GM21423 (cell line): ENCODE measurements around the gene SLC25A43.

ENCODE experiments used
- ATAC-seq: cut with Tn5 transposase; IDR thresholded peaks from one replicate; pipeline ENCODE4 v1.9.1; 2021; ENCODE audit warnings: mild to moderate bottlenecking, moderate library complexity; ENCODE audit not compliant: unreplicated experiment

The SLC25A43 gene

GRCh38 chrX:119495734-119496726, 96.9 kb downstream of the SLC25A43 start:
- no peak for ATAC-seq

- no peak for ATAC-seq
These were observed 98.0 kb downstream of the SLC25A43 start for GRCh38 chrX:119497185-119497584.

- ATAC-seq: no peak
These were observed 101.1 kb downstream of the SLC25A43 start for GRCh38 chrX:119500061-119500800.

GRCh38 chrX:119501511-119502148, 102.5 kb downstream of the SLC25A43 start:
- no peak for ATAC-seq

- ATAC-seq: no peak
These were observed 103.8 kb downstream of the SLC25A43 start for GRCh38 chrX:119502727-119503483.

- no peak for ATAC-seq
These were observed 104.3 kb downstream of the SLC25A43 start for GRCh38 chrX:119503484-119503861.
